ENCODE data around the gene REXO1.

The REXO1 gene

GRCh38 chr19:1826557-1827521 is 21.4 kb downstream of the REXO1 start:
- FAIRE-seq, result no peak

GRCh38 chr19:1825909-1826556 is 22.2 kb downstream of the REXO1 start:
- no peak for FAIRE-seq

- FAIRE-seq, result no peak
Measured at GRCh38 chr19:1824252-1824622, 24.0 kb downstream of the REXO1 start.

- FAIRE-seq, result no peak
Measured at GRCh38 chr19:1823539-1824251, 24.6 kb downstream of the REXO1 start.

GRCh38 chr19:1823020-1823419 is 25.3 kb downstream of the REXO1 start:
- no peak for FAIRE-seq

GRCh38 chr19:1822210-1822609 is 26.1 kb downstream of the REXO1 start:
- no peak for FAIRE-seq

- FAIRE-seq, result no peak
Measured at GRCh38 chr19:1819341-1820255, 28.7 kb downstream of the REXO1 start.

- no peak for FAIRE-seq
Measured at GRCh38 chr19:1818549-1819195, 29.6 kb downstream of the REXO1 start.

GRCh38 chr19:1817553-1818179 is 30.6 kb downstream of the REXO1 start:
- no peak for FAIRE-seq

GRCh38 chr19:1816530-1817298 is 31.6 kb downstream of the REXO1 start:
- no peak for FAIRE-seq

GRCh38 chr19:1815605-1816529 is 32.4 kb downstream of the REXO1 start:
- no peak for FAIRE-seq

GRCh38 chr19:1814833-1815604 is 33.3 kb downstream of the REXO1 start:
- FAIRE-seq, result no peak

GRCh38 chr19:1814391-1814790 is 33.9 kb downstream of the REXO1 start:
- FAIRE-seq, result no peak

GRCh38 chr19:1813192-1814182 is 34.8 kb downstream of the REXO1 start:
- no peak for FAIRE-seq

GRCh38 chr19:1812426-1813191 is 35.7 kb downstream of the REXO1 start:
- peak; percentile 98 for FAIRE-seq

- no peak for FAIRE-seq
Measured at GRCh38 chr19:1811942-1812425, 36.3 kb downstream of the REXO1 start, which contains the start of gene ATP8B3. Gene ATP8B3, minus strand, starts transcription at chr19:1812276. Its CDS starts 540 bp downstream, at chr19:1811736.

All from A204.1 (cell line).